AG09309 (cell line): ENCODE results near the gene UBE2I.

Source experiments
- DNase-seq: peaks from one replicate; pipeline ENCODE4 v3.0.0-alpha.2; 2010; ENCODE audit warnings: low read depth
- H3K4me3 ChIP-seq: 2 replicates; pipeline ENCODE4 v1.5.1; 2011; ENCODE audit warnings: mild to moderate bottlenecking, low read depth, low read length, moderate library complexity; ENCODE audit not compliant: control insufficient read depth
- TF ChIP-seq, protein P1 (sequence below): IDR thresholded peaks from 2 replicates; pipeline ENCODE4 v1.5.1; 2011; ENCODE audit warnings: mild to moderate bottlenecking, low read depth, low read length, inconsistent platforms; ENCODE audit not compliant: insufficient read depth, control insufficient read depth; ENCODE audit errors: missing control alignments

The UBE2I gene

DNA sequence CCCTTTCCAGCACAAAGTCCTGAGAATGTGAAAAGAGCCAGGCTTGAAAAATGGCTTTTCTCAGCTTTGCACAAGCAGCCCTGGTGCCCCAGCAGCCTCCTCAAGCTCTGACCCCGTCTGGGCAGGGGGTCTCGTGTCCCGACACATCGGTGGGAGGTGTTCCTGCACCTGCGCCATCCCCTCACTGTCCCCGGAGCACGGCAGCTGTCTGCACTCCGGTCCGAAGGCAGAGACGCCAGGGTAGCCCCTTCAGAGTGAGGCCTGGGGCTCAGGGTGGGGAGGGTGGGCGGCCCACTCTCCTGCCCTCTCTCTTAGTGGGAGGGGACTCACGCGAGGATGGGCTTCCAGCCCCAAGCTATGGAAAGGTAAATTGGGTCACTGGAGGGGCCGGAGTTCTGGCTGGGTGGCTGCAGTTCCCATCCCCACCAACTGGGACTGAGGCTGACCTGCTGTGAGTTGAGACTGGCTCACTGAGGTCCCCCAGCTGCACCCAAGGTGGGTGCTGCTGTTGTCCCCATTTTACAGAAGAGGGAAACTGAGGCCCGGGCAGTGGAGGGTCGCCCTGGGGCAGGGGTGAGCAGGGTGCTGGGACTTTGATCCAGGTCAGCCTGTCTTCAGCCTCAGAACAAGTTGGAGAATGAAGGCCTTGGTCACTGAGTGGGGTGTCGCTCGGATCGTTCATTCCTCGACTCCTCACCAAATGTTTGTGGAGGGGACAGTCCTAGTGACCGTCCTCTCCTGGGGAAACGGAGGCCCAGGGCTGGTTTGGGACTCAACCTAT is 21.7 kb downstream of the UBE2I start:
- H3K4me3 ChIP-seq = no peak overlapping the region
- TF ChIP-seq, protein P1, sequence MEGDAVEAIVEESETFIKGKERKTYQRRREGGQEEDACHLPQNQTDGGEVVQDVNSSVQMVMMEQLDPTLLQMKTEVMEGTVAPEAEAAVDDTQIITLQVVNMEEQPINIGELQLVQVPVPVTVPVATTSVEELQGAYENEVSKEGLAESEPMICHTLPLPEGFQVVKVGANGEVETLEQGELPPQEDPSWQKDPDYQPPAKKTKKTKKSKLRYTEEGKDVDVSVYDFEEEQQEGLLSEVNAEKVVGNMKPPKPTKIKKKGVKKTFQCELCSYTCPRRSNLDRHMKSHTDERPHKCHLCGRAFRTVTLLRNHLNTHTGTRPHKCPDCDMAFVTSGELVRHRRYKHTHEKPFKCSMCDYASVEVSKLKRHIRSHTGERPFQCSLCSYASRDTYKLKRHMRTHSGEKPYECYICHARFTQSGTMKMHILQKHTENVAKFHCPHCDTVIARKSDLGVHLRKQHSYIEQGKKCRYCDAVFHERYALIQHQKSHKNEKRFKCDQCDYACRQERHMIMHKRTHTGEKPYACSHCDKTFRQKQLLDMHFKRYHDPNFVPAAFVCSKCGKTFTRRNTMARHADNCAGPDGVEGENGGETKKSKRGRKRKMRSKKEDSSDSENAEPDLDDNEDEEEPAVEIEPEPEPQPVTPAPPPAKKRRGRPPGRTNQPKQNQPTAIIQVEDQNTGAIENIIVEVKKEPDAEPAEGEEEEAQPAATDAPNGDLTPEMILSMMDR = no peak
- no peak for DNase-seq

DNA sequence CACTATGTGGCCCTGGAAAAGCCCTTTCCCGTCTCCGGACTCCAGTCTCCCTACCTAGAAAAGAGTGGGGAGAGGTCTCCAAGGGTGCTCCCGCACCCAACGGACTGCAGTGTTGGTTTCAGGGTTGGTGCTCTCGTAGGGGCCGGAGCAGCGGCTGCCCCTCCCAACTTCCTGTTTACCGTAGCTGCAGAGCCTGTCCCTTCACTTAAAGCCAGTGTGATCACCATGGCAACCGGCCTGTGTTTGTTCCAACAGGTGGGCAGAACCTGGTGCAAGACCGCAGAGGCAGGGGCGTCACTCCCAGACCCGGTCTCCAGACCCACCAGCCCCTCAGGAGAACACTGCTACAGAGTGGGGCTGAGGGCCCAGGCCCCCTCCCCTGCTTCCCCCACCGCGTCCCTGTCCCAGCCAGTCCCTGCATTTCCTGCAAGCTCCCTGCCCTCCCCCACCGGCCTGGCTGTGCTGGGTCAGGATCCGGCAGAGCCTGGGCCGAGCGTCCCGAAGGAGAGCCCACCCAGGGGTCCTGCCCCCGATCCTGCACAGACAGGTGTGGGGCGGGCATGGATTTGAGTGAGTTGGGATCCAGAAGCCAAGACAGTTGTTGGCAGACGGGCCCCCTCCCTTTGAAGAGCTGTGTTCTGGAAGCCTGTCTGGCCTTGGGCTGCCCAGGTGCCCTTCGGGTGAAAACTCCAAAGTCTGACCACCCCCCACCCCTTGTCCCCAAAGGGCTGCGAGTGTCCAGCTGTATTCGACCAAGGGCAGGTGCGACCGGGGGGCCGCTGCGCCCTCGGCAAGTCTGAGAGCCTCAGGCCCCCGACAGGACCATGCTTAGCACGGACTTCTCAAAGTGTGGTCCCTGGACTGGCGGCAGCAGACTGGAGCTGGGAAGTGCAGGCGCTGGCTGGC is 22.5 kb downstream of the UBE2I start:
- TF ChIP-seq, protein P1 = no peak
- H3K4me3 ChIP-seq = no peak overlapping the region
- no peak for DNase-seq

DNA sequence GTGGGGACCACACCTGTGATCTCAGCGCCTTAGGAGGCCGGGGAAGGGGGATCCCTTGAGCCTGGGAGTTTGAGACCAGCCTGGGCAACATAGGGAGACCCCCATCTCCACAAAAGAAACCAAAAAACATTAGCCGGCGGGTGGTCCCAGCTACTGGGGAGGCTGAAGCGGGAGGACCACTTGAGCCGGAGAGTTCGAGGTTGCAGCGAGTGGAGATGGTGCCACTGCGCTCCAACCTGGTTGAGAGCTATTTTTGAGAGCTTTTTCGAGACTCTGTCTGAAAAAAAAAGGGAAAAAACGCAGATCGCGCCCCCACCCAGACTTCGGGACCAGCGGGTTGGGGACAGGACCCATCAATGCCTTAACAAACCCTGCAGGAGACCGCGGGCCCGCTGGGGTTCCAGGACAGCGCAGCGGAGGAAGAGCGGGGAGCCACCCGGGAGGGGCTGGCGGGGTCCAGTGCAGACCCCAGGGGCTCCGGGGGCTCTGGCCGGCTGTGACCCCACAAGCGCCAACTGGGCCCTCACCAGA is 23.2 kb downstream of the UBE2I start:
- H3K4me3 ChIP-seq = no peak overlapping the region
- no peak for DNase-seq
- TF ChIP-seq, protein P1 = no peak

DNA sequence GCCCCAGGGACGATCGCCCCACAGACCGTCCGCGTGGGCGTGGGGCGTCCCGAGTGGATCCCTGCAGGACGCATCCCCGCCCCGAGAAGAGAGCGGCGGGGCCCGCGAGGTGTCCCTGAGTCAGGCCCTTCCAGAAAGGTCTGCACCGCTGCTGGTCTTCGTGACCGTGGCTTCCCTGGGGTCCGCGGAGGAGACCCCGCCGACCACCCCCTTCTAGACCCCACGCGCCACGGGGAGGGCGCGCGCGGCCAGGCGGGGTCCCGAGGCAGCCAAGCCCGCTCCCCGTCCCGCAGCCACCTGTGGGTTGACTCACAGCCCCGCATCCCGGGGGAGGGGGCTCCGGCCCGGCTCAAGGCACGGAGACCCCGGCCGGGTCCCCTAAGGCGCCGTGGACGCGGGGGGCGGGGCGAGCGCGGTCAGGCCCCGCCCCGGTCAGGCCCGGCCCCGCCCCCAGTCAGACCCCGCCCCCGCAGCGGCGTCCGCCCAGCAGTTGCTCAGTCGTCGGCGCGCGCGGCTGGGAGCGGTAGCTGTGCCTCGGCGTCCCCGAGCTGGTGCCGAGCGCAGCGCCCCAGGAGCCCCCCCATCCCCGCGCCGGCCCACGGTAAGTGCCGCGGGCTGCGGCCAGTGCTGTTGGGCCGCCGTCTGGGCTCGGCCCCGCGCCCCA is 23.8 kb downstream of the UBE2I start, which contains the start of gene BAIAP3:
TSS of gene BAIAP3 (plus strand) at position 497 of the 664 bp plus-strand sequence. CDS start 4,905 bp downstream, outside the sequence.
- DNase-seq = no peak
- TF ChIP-seq, protein P1 = no peak
- no peak within 1 kb of the TSS for H3K4me3 ChIP-seq

DNA sequence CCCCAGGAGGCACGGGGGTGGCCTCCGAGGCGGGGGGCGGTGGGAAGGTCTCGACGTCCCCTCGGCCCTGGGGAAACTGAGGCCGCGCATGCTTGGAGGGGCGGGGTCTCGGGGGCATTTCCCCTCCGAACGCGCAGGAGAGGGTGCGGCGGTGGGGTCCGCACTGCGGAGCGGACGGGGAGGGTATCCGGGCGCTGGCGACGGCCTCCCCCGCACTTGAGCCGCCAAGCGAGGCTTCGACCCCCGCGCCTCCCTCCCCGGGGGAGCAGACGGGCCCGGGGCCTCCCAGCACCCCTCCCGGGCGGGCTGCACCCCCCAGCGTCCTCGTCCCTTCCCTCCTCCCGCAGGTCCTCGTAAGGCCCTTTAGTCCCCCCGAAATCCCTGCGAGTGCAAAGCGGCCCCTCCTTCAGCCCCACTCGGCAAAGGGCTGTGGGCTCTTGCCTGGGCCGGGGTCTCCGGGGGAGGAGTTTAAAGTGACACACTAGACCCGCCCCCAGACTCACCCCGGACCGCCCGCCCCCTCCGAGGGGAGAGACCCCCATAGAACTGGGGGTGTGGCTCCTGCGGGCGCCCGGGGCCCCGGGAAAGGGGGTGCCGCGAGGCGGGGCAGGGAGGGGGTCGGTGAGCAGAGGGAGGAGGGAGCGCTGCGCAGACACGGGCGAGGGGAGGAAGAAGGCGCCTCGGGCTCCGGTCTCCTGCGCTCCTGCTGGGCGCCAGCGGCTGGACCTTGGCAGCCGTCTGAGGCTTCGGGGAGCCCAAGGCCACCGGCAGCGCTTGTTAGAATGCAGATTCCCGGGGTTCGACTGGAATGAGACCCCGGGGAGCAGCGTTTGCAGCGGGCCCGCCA is 24.6 kb downstream of the UBE2I start:
- no peak overlapping the region for H3K4me3 ChIP-seq
- TF ChIP-seq, protein P1 = no peak
- no peak for DNase-seq
